CD4-positive, alpha-beta T cell treated with Interleukin-15 for 4 hours (primary cell): ENCODE data around the gene TMEM183A.

ENCODE experiments used
- DNase-seq: peaks from one replicate; pipeline ENCODE4 v3.0.0-alpha.2; 2020; ENCODE audit warnings: low spot score

Gene TMEM183A

DNA sequence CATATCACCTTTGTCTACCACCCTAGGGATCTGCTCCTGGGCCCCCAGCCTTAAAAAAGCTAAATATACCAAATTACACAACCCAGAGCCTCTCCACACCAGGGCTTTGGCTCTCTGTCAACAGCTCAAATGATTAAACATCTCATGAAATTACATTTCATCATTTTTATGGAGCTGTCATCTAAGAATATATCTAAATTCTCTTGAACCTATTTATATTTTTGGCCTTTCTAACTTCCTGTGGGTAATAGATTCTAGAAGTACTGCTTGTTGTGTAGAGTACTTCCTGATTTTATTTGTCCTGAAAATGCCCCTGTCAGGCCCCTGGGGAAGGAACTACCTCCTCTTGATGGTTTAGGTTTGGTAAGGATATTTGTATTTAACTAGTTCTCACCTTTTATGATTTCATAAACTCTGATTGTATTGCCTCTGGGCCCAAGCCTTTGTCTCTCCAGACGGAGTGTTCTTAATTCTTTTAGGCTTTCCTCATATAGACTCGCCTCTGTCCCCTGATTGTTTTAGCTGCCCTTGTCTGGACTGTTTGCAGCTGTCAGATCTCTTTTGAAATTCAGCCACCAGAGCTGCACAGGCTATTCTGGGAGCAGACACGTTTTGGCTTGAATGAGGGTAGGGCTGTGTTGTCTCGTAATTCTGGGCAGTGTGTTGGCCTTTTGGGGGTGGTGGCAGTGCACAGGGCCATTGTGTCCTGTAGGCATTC is 62.0 kb downstream of the TMEM183A start:
- no peak for DNase-seq

DNA sequence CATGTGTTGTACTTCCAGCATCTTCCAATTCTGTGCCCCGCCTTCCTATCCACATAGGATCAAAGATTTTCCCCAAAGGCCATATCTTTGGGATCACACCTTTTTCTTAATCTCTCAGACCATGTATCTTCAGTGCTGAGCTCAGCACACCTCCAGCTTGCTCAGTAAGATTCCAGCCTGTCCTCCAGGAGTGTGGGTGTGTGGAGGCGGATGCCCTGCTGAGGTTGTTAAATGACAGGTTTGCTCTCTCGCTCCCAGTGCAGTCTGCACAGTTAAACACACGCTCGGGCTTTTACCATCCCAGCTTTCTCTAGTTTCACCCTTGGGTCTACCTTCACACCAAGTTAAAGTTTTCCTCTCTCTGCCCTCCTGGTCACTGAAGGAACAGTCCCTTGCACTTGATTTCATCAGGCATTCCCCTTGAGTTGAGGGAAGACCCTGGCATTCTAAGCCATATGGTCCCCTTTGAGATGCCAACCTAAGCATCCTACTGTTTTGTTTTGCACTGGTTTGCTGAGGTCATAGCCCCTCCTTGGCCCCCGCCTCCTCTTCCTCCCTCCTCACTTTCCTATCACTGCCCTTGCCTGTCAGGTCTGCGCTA is 64.9 kb downstream of the TMEM183A start:
- DNase-seq = no peak

GRCh38 chr1:203072911-203073310 is 65.7 kb downstream of the TMEM183A start:
- no peak for DNase-seq

DNA sequence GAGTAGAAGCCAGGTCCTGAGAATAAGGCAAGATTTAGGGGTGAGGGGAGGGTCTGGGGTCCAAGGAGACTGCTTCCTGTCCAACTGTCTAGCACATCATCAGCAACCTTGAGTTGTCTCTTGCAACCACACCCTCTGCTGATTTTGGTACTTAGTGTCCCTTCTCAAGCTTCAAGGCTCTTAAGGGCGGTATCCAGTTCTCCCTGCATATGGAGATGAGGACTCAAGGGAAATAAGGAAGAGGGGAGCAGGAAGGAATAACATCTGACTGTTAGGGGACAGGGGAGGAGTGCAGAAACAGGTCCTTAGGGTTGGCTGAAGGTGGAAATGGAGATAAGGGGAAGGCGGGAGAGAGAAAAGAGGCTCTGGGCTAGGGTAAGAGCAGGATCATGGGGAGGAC is 66.3 kb downstream of the TMEM183A start:
- DNase-seq = no peak
